GM19468 (cell line): ENCODE data around the gene TMEM184B.

ENCODE experiments used
- ATAC-seq: cut with Tn5 transposase; IDR thresholded peaks from one replicate; pipeline ENCODE4 v1.9.1; 2021; ENCODE audit warnings: mild to moderate bottlenecking, moderate library complexity, moderate number of reproducible peaks; ENCODE audit not compliant: unreplicated experiment; ENCODE audit errors: extremely low read depth

The TMEM184B gene

GRCh38 chr22:38170469-38170868 is 102.3 kb downstream of the TMEM184B start:
- no peak for ATAC-seq
